LoVo (cell line): ENCODE data around the gene SH3GLB1.
A peak's percentile ranks its signal among the peaks of the same experiment; 100 is the strongest.

Experiments used
- DNase-seq: peaks from one replicate; pipeline ENCODE4 v3.0.0-alpha.2; 2016; ENCODE audit warnings: low spot score

Gene SH3GLB1

GRCh38 chr1:86774305-86775295 lies 70.2 kb downstream of the SH3GLB1 start:
- peak; percentile 70 for DNase-seq

GRCh38 chr1:86775395-86775794 lies 71.0 kb downstream of the SH3GLB1 start:
- no peak for DNase-seq

DNA sequence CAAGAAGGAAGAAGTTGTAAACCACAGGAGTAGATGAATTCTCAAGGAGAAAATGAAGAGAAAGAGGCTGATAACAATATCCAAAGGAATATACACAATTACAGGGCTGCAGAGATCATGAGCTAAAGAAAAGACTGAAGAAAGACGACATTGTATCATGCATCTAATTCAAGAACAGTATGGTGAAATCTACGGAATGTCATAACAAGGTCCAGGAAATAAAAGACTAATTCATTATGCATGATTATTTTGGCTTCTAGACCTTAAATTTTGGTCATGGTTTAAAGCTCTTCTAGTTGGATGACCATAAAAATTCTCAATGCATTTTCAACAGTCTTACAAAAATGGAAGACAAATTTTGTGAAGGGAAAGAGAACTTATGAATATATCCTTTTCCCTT lies 71.7 kb downstream of the SH3GLB1 start:
- no peak for DNase-seq

DNA sequence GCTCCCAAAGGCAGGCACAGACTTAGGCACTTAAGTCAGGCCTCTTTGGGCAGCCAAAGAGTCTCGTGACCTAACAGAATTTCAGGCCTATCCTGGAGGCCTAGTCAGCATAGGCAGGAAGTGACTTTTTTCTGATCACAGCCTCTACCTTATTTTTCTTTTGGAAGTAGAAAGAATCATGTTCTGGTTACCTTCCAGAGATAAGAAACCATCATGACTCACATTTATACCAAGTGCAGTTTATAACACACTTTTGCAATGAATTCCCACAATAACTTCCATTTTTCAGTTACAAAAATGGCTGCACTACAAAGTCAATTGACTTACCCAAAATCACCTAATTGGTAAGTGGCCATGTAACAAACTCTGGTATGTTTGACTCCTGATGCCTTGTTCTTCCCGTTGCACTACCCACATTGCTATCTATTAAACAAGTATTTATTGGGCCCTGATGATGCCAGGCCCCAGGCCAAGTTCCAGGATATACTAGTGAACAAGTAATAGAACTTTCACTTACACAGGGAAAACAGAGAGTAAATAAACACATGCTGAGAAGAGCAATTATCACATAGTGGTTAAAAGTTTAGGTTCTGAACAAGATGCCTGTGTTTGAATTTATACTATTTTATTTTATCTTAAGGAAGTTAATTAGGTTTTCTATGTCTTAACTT lies 74.3 kb downstream of the SH3GLB1 start:
- DNase-seq, result no peak

- DNase-seq, result no peak
These were observed 75.2 kb downstream of the SH3GLB1 start for GRCh38 chr1:86779308-86780191.

DNA sequence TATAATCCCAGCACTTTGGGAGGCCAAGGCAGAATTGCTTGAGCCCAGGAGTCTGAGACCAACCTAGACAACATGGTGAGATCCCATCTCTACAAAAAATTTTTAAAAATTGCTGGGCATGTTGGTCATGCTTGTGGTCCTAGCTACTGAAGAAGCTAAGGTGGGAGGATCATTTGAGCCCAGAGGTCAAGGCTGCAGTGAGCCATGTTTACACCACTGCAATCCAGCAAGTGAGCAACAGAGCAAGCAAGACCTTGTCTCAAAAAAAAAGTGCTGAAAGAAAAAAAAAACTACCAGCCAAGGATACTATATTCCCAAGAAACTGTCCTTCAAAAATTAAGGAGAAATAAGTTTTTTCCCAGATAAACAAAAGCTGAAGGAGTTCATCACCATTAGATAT lies 78.1 kb downstream of the SH3GLB1 start:
- DNase-seq, result no peak

DNA sequence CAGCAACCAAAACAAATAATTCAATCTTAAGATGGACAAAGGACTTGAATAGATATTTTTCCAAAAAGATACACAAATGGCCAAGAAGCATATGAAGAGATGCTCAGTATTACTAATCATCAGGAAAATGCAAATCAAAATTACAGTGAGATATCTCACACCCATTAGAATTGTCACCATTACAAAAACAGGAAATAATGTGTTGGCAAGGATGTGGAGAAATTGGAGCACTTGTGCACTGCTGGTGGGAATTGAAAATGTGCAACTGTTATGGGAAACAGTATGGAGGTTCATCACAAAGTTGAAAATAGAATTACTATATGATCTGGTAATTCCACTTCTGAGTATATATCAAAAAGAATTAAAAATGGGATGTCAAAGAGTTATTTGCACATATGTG lies 83.2 kb downstream of the SH3GLB1 start:
- DNase-seq, result no peak

DNA sequence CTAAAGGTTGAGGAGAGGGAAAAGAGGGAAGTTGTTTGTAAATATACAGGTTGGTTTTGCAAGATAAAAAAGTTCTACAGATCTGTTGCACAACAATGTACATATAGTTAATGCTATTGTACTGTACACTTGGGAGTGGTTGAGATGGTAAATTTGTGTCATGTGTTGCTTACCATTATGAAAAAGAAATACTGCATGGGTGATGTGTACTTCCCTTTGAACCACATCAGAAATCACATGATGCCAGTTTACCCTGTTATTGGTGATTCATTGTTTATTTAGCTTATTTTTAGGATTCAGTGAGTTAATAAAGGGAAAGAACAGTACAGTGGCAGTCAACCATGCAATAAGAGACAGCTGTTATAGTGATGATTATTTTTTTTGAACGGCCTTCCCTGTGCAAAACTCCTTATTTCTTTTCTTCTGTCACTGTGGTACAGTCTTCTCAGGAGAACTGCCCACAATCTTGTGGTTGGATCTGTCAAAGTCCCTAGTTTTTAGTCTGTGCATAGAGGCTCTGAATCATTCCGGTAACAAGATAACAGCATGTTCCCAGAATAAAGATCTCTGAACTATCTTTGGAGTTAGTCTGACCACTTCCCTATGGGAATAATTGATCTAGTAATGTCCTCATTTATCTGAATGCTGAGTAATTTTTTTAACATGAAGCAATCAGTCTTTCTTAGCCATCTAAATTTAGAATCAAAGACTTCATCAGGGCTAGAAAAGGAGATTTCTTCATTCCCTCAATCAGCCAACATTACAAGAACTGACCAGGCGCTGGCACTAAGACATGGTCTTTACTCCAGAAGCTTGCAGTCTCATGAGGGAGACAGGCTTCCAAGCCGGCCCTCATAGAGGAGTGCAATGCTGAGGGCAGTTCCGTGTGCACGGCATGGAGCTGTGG lies 84.2 kb downstream of the SH3GLB1 start:
- no peak for DNase-seq

GRCh38 chr1:86795316-86795715 lies 90.9 kb downstream of the SH3GLB1 start:
- DNase-seq, result no peak
